NCI-H2081 (cell line): Measurements from ENCODE around the gene DCTN1.

Source experiments
- DNase-seq, 2 experiments: peaks; one replicate each; lab custom pipeline; 2025; lab: John Stamatoyannopoulos, UW

Gene DCTN1

DNA sequence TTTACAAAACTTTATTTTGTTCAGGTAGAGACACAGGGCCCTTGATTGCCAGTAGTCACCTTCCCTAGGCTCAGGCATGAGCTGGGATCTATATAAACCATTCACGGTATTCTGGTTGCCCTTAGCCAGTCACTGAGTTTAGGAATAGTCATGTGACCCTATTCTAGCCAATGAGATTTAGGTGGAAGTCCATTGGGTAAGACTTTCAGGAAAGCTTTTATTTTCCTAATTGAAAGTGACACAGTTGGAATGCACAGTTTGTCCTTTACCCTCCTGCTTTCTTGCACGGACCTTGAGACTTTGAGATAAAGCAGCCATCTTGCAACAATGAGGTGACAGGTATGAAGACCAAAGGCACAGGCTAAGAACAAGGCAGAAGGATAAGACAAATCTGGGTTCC is 58.4 kb downstream of the DCTN1 start:
- no peak for DNase-seq

- DNase-seq: peak in 1 of 2 experiments; percentile 32
Measured at GRCh38 chr2:74317701-74318100, 62.4 kb downstream of the DCTN1 start.

DNA sequence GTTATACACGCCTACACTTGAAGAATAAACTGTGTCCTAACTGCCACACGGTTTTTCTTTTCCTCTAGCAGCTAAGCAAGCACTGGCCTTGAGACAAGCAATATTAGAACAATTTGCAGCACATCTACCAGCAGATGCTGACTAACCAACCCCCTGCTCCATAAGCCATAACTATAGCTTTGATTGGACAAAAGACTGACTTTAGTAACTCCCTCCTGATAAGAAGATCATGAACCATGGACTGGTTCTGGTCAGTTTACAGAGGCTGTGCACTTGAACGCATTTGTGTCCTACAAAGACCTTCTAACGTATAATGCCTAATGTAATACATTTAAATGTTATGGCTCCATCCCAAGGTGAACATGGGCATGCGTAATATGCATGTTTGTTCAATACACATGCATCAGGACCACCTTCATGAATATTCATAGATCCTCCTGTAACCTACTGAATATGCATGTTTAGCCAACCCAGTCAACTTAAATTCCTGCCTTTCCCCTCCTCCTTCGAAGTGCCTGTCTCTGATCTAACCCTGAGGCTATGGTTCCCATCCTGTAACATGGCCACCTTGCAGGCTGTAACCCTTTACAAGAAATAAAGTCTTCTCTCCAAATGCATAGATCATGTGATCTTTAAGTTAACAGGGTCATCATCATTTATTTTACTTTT is 63.4 kb downstream of the DCTN1 start:
- DNase-seq: no peak

- no peak for DNase-seq
Measured at GRCh38 chr2:74314107-74314506, 66.0 kb downstream of the DCTN1 start.

- DNase-seq: no peak
Measured at GRCh38 chr2:74313497-74313896, 66.6 kb downstream of the DCTN1 start.

DNA sequence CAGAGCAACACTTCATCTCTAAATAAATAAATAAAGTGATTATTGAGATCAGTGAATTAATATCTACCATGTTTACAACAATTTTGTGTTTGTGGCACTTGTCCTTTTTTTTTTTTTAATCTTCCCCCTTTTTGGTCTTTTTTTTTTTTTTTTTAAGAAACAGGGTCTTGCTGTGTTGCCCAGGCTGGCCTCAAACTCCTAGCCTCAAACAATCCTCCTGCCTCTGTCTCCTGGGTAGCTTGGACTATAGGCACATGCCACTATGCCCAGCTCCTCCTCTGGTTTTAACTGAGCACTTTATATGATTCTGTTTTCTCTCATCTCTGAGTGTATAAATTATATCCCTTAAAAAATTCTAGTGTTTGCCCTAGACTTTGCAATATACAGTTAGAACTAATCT is 67.2 kb downstream of the DCTN1 start:
- DNase-seq: no peak
